GM18858 (cell line): Measurements from ENCODE around the gene TMEM266.

Experiments used
- ATAC-seq: cut with Tn5 transposase; IDR thresholded peaks from one replicate; pipeline ENCODE4 v1.9.1; 2021; ENCODE audit not compliant: unreplicated experiment

TMEM266 gene

DNA sequence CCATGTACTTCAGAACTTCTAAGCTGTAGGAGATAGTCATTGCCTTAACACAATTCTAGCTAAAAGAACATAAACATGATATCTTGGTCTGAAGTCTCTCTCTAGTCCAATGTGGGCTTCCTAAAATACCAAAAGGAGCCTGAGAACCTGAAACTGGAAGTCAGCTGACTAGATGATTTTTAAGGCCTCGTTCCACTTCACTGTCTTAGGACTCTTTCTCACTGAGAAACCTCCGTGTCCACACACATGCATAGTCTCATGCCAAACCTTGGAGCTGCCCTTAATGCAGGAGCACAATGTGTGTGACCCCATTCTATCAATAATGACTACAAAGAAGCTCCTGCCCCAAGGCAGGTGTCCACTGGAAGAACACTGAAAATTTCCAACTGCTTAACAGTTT, 163.7 kb downstream of the TMEM266 start:
- no peak for ATAC-seq

- ATAC-seq = no peak
Observed at GRCh38 chr15:76229266-76229665, 169.5 kb downstream of the TMEM266 start.

GRCh38 chr15:76233921-76234320, 174.1 kb downstream of the TMEM266 start:
- no peak for ATAC-seq

- no peak for ATAC-seq
Observed at GRCh38 chr15:76234337-76234889, 174.6 kb downstream of the TMEM266 start.

GRCh38 chr15:76235186-76235826, 175.5 kb downstream of the TMEM266 start:
- ATAC-seq = no peak

GRCh38 chr15:76236350-76236749, 176.6 kb downstream of the TMEM266 start:
- ATAC-seq = no peak

GRCh38 chr15:76239786-76240185, 180.0 kb downstream of the TMEM266 start:
- no peak for ATAC-seq

DNA sequence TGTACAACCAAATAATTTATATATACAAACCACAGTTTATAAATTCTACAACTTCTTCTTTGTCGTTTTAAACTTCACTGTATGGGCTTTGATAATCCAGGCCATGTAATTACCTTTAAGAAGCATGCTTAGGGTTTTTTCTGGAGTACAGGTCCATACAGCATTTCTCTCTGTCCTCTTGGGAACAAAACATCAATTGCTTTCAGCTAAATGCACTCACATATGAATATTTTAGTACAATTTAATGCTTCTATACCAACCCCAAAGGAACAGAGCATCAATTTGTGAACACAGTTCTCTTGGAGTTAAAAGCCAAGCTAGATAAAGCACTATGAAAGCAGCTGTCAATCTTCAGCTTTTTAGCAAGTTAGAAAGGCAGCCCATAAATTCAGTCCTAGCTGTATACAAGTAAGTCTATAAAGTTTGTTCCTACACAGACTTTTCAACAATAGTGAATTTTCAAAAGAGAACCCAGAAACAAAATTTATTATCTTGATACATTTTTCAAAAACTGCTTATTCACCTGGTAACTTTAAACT, 185.4 kb downstream of the TMEM266 start:
- no peak for ATAC-seq

DNA sequence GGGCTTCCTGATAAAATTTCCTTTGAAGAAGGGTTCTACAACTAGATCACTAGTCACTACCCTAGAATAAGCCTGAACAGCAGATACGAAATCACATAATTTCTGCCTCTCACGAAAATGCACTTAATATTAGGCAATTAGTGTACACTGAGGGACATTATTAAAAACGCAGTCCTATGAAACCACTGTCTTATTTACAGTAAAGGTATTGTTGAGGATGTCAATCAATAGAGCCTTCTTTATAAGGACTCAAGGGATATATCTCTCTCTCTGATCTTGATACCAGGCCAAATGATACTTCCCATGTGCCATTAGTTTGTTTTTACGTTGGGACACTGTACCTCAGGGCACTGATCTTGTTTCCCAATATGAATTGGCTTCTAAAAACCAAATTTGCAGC, 191.9 kb downstream of the TMEM266 start:
- ATAC-seq = no peak

DNA sequence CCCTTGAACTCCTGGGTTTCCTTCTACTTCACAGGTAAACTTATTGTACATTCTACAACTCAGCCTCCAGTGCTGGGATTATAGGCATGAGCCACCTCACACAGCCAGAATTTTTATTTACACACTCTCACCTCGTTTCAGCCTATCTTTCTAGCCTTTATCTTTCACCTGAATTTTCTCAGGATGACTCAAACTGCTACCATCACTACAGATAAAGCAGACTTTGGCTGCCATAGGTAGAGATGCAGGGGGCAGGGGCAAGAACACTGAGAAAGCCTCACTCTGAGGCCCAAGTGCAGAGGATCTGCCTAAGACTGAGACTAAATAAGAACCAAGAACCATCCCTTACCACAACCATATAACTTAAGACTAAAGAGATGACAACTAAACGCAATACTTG, 192.5 kb downstream of the TMEM266 start:
- no peak for ATAC-seq

DNA sequence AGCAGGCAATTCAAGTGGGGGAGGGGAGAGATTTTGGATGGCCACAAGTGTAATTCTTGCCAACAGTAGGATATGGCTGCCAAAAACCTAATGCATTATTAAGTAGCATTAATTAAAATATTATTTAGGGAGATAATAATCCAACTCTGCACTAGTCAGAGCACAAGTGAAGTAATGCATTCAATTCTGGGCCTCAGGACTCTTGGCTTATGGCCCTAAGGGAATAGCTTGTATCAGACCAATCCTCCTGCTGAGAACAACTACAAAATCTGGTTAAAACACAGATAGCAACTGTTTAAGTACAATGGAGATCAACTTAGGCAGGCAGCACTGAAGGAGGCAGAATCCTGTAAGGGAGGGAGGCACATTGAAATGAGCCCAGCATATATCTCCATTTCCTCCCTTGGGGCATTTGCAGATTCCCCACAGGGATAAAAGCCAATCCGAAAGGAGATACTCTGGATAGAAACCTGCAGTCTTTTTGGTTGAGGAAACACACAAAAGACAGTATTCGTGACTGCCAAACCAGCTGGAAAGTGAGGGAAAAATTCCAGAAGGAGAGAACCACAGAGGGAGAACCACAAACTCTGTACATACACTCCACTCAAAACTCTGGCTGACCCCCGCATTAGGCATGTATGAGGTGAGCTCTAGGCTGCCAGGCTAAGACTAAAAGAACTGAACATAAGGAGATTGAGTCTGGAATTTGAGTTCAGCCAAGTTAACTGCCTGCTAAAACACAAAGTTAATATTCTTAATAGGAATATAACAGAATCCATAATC, 194.1 kb downstream of the TMEM266 start:
- no peak for ATAC-seq
